ENCODE data around the gene PTPRB.

Gene PTPRB

DNA sequence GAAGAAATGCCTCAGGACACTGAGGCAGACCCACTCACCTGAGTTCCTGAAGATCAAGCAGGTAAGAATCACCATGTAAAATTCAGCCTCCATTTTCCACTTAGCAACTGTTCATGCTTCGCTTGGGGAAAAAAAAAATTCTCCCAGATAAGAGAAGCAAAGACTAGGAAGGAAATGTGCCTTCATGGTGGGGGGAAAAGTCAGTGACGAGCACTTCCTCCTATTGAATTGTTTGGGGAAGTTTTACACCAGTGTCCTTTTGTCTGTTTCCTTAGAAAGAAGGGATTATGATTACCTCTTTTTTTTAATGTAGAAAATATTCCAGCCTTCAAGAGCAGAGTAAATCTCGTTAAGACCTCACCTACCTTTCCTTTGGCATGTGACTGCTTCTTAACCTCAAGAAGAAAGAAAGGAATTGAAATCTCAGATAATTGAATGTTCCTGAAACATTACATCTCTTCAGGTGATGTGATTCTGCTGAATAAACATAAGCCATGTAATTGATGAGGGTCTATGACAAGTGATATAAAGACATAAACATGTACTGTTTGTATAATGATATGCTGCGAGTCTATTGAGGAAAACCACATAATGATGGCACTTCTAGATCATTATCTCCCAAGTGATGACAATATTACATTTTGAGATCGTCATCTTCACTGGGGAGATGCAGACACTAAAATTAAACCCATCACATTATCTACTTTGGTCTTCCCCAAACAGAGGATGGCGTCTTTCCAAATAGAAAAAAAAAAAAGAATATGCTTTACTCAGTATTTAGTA is at the start of gene PTPRB:
Gene PTPRB (minus strand): TSS at position 127 of the 783 bp plus-strand sequence. CDS start 34 bp downstream, at position 93.
- Histone ChIP-seq H3K9ac (ENCODE audit: low read length) (no peak within 1 kb of the TSS), H3K36me3 (replicated peaks; ENCODE audit: low read depth, low read length) (no peaks in the 10 kb centered on the region), H3K27ac (ENCODE audit: low read length) (no peak within 1 kb of the TSS), H4K20me1 (ENCODE audit: insufficient read depth, low read length) (no peaks in the 10 kb centered on the region), H3K4me2 (ENCODE audit: low read length) (no peak within 1 kb of the TSS), H3K9me3 (ENCODE audit: insufficient read depth, low read length) (no peaks in the 10 kb centered on the region), H3K79me2 (ENCODE audit: low read length) (no peaks in the 10 kb centered on the region), H3K4me1 (ENCODE audit: low read length) (no peaks in the 10 kb centered on the region), H3K4me3 (ENCODE audit: low read length) (no peak within 1 kb of the TSS), H2AFZ (ENCODE audit: low read depth, low read length) (no peak within 1 kb of the TSS), H3K27me3 (ENCODE audit: low read depth, low read length) (no peaks in the 10 kb centered on the region)
- TF ChIP-seq, protein P1, sequence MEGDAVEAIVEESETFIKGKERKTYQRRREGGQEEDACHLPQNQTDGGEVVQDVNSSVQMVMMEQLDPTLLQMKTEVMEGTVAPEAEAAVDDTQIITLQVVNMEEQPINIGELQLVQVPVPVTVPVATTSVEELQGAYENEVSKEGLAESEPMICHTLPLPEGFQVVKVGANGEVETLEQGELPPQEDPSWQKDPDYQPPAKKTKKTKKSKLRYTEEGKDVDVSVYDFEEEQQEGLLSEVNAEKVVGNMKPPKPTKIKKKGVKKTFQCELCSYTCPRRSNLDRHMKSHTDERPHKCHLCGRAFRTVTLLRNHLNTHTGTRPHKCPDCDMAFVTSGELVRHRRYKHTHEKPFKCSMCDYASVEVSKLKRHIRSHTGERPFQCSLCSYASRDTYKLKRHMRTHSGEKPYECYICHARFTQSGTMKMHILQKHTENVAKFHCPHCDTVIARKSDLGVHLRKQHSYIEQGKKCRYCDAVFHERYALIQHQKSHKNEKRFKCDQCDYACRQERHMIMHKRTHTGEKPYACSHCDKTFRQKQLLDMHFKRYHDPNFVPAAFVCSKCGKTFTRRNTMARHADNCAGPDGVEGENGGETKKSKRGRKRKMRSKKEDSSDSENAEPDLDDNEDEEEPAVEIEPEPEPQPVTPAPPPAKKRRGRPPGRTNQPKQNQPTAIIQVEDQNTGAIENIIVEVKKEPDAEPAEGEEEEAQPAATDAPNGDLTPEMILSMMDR (IDR thresholded peaks at IDR 0.05; ENCODE audit: low read depth, low read length) = no peak
- no peak for TF ChIP-seq EZH2phosphoT487 (IDR thresholded peaks at IDR 0.05; ENCODE audit: low read depth)

DNA sequence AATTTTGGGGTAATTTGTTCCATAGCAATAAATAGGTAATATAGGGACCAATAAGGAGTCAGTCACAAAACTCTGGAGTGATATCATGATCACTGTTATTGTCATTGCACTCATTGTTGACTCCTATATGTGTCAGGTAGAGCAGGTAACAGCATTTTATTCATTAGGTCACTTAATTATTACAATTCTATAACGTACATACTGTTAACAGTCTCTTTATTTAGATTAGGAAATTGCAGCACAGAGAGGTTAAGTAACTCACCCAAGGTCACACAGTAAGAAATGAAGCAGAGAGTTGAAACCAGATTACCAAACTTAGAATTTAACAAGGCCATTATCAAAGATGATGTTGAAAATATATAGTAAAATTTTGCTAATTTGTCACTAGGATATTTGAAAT is 49.7 kb upstream of the PTPRB start:
- Histone ChIP-seq H3K4me2 (ENCODE audit: low read length) (no peak overlapping the region), H3K4me1 (ENCODE audit: low read length) (peaks cover 6% of the 10 kb centered on the region), H3K4me3 (ENCODE audit: low read length) (no peak overlapping the region), H3K36me3 (replicated peaks; ENCODE audit: low read depth, low read length) (no peaks in the 10 kb centered on the region), H3K9me3 (ENCODE audit: insufficient read depth, low read length) (no peaks in the 10 kb centered on the region), H3K79me2 (ENCODE audit: low read length) (no peaks in the 10 kb centered on the region), H4K20me1 (ENCODE audit: insufficient read depth, low read length) (no peaks in the 10 kb centered on the region), H3K27me3 (ENCODE audit: low read depth, low read length) (no peaks in the 10 kb centered on the region), H2AFZ (ENCODE audit: low read depth, low read length) (no peak overlapping the region), H3K27ac (ENCODE audit: low read length) (no peak overlapping the region), H3K9ac (ENCODE audit: low read length) (no peak overlapping the region)
- TF ChIP-seq, protein P1 (IDR thresholded peaks at IDR 0.05; ENCODE audit: low read depth, low read length) = no peak
- no peak for TF ChIP-seq EZH2phosphoT487 (IDR thresholded peaks at IDR 0.05; ENCODE audit: low read depth)

DNA sequence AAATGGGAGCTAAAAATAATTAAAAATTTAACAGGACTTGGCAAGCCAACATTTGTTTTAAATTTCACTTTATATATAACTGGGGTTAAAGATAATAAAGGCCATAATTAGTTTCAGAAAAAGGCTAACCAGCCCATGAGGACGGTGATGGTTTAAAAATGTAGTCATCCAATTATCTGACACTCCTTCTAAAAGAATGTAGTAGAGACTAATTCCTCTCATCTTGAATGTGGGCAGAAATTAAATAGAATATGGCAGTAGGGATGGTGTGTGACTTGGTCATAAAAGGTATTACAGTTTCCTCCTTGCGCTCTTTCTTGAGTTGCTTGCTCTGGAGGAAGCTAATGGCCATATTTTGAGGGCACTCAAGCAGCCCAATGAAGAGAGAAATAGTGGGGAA is 49.1 kb upstream of the PTPRB start:
- Histone ChIP-seq H3K36me3 (replicated peaks; ENCODE audit: low read depth, low read length) (no peaks in the 10 kb centered on the region), H3K79me2 (ENCODE audit: low read length) (no peaks in the 10 kb centered on the region), H2AFZ (ENCODE audit: low read depth, low read length) (no peak overlapping the region), H3K4me2 (ENCODE audit: low read length) (no peak overlapping the region), H3K27ac (ENCODE audit: low read length) (no peak overlapping the region), H3K9me3 (ENCODE audit: insufficient read depth, low read length) (no peaks in the 10 kb centered on the region), H3K9ac (ENCODE audit: low read length) (no peak overlapping the region), H3K27me3 (ENCODE audit: low read depth, low read length) (no peaks in the 10 kb centered on the region), H3K4me3 (ENCODE audit: low read length) (no peak overlapping the region), H3K4me1 (ENCODE audit: low read length) (peaks cover 6% of the 10 kb centered on the region), H4K20me1 (ENCODE audit: insufficient read depth, low read length) (no peaks in the 10 kb centered on the region)
- TF ChIP-seq EZH2phosphoT487 (IDR thresholded peaks at IDR 0.05; ENCODE audit: low read depth) = no peak
- TF ChIP-seq, protein P1 (IDR thresholded peaks at IDR 0.05; ENCODE audit: low read depth, low read length) = no peak

DNA sequence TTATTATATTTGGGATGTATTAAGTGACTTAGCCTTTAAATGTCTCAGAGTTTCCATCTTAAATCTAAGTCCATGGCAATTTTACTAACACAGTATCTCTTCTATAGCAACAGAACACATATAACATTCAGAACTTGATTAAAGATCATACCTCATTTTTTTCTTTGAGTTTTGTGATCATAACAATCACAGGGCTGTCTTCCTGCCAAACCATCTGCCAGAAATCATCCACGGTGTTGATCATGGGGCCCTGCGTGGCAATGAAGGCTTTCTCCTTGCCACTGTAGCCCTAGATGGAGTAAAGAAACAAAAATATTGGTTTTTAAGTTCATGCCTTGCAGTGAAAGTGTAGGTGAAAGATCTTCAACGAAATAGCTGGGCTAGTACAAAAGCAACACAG is 46.7 kb upstream of the PTPRB start:
- Histone ChIP-seq H2AFZ (ENCODE audit: low read depth, low read length) (no peak overlapping the region), H3K79me2 (ENCODE audit: low read length) (no peaks in the 10 kb centered on the region), H3K4me3 (ENCODE audit: low read length) (no peak overlapping the region), H3K27ac (ENCODE audit: low read length) (no peak overlapping the region), H3K4me2 (ENCODE audit: low read length) (no peak overlapping the region), H3K27me3 (ENCODE audit: low read depth, low read length) (no peaks in the 10 kb centered on the region), H3K36me3 (replicated peaks; ENCODE audit: low read depth, low read length) (no peaks in the 10 kb centered on the region), H3K4me1 (ENCODE audit: low read length) (peaks cover 6% of the 10 kb centered on the region), H4K20me1 (ENCODE audit: insufficient read depth, low read length) (no peaks in the 10 kb centered on the region), H3K9ac (ENCODE audit: low read length) (no peak overlapping the region), H3K9me3 (ENCODE audit: insufficient read depth, low read length) (no peaks in the 10 kb centered on the region)
- TF ChIP-seq EZH2phosphoT487 (IDR thresholded peaks at IDR 0.05; ENCODE audit: low read depth) = no peak
- TF ChIP-seq, protein P1 (IDR thresholded peaks at IDR 0.05; ENCODE audit: low read depth, low read length) = no peak

All from OCI-LY3 (cell line).